Measurements from ENCODE around the gene KCNJ6.

KCNJ6 gene

GRCh38 chr21:37561941-37562919, 354.0 kb downstream of the KCNJ6 start:
- H4K20me1 ChIP-seq (ENCODE audit: low read depth, low read length) = no peaks in the 10 kb centered on the region
- no peak overlapping the region for H3K9ac ChIP-seq (ENCODE audit: low read length)
- H3K79me2 ChIP-seq (ENCODE audit: insufficient read depth, low read length) = no peaks in the 10 kb centered on the region
- no peaks in the 10 kb centered on the region for H3F3A ChIP-seq (ENCODE audit: insufficient read depth)
- no peaks in the 10 kb centered on the region for H3K9me3 ChIP-seq (ENCODE audit: insufficient read depth, low read length)
- no peaks in the 10 kb centered on the region for H3K27me3 ChIP-seq (ENCODE audit: low read length)
- no peak overlapping the region for H3K27ac ChIP-seq (ENCODE audit: low read depth, low read length)
- H3K36me3 ChIP-seq (ENCODE audit: low read length) = no peaks in the 10 kb centered on the region
- no peak overlapping the region for H2AFZ ChIP-seq (ENCODE audit: low read depth, low read length, severe bottlenecking)
- H3K9me2 ChIP-seq (replicated peaks; ENCODE audit: insufficient read depth, low read length) = no peaks in the 10 kb centered on the region
- TF ChIP-seq CTCF (IDR thresholded peaks at IDR 0.05; ENCODE audit: insufficient read depth, low read length, poor library complexity, severe bottlenecking) = no peak
- TF ChIP-seq EZH2phosphoT487 (conservative IDR thresholded peaks at IDR 0.05; ENCODE audit: low read length) = no peak
- H3K4me3 ChIP-seq (ENCODE audit: insufficient read depth, low read length, poor library complexity, severe bottlenecking) = no peak overlapping the region
- H3K4me2 ChIP-seq (ENCODE audit: low read depth, low read length, poor library complexity, severe bottlenecking) = no peak overlapping the region

GRCh38 chr21:37561506-37561905, 354.8 kb downstream of the KCNJ6 start:
- Histone ChIP-seq H3K4me3 (ENCODE audit: insufficient read depth, low read length, poor library complexity, severe bottlenecking) (no peak overlapping the region), H3K36me3 (ENCODE audit: low read length) (no peaks in the 10 kb centered on the region), H3K27ac (ENCODE audit: low read depth, low read length) (no peak overlapping the region), H3F3A (ENCODE audit: insufficient read depth) (no peaks in the 10 kb centered on the region), H3K79me2 (ENCODE audit: insufficient read depth, low read length) (no peaks in the 10 kb centered on the region), H3K9me2 (replicated peaks; ENCODE audit: insufficient read depth, low read length) (no peaks in the 10 kb centered on the region), H4K20me1 (ENCODE audit: low read depth, low read length) (no peaks in the 10 kb centered on the region), H2AFZ (ENCODE audit: low read depth, low read length, severe bottlenecking) (no peak overlapping the region), H3K9ac (ENCODE audit: low read length) (no peak overlapping the region), H3K4me2 (ENCODE audit: low read depth, low read length, poor library complexity, severe bottlenecking) (no peak overlapping the region), H3K27me3 (ENCODE audit: low read length) (no peaks in the 10 kb centered on the region), H3K9me3 (ENCODE audit: insufficient read depth, low read length) (no peaks in the 10 kb centered on the region)
- no peak for TF ChIP-seq CTCF (IDR thresholded peaks at IDR 0.05; ENCODE audit: insufficient read depth, low read length, poor library complexity, severe bottlenecking)
- no peak for TF ChIP-seq EZH2phosphoT487 (conservative IDR thresholded peaks at IDR 0.05; ENCODE audit: low read length)

- no peaks in the 10 kb centered on the region for H3F3A ChIP-seq (ENCODE audit: insufficient read depth)
- H3K27me3 ChIP-seq (ENCODE audit: low read length) = no peaks in the 10 kb centered on the region
- H3K27ac ChIP-seq (ENCODE audit: low read depth, low read length) = no peak overlapping the region
- H2AFZ ChIP-seq (ENCODE audit: low read depth, low read length, severe bottlenecking) = no peak overlapping the region
- no peaks in the 10 kb centered on the region for H3K9me3 ChIP-seq (ENCODE audit: insufficient read depth, low read length)
- no peak for TF ChIP-seq EZH2phosphoT487 (conservative IDR thresholded peaks at IDR 0.05; ENCODE audit: low read length)
- TF ChIP-seq CTCF (IDR thresholded peaks at IDR 0.05; ENCODE audit: insufficient read depth, low read length, poor library complexity, severe bottlenecking) = no peak
- H3K36me3 ChIP-seq (ENCODE audit: low read length) = no peaks in the 10 kb centered on the region
- H3K4me2 ChIP-seq (ENCODE audit: low read depth, low read length, poor library complexity, severe bottlenecking) = no peak overlapping the region
- H4K20me1 ChIP-seq (ENCODE audit: low read depth, low read length) = no peaks in the 10 kb centered on the region
- H3K79me2 ChIP-seq (ENCODE audit: insufficient read depth, low read length) = no peaks in the 10 kb centered on the region
- no peaks in the 10 kb centered on the region for H3K9me2 ChIP-seq (replicated peaks; ENCODE audit: insufficient read depth, low read length)
- no peak overlapping the region for H3K9ac ChIP-seq (ENCODE audit: low read length)
- H3K4me3 ChIP-seq (ENCODE audit: insufficient read depth, low read length, poor library complexity, severe bottlenecking) = no peak overlapping the region
These were observed 355.9 kb downstream of the KCNJ6 start for GRCh38 chr21:37560385-37560784.

Measured in SU-DHL-6 (cell line).